Stomach (tissue), 4 donors: ENCODE measurements around the gene DHX57.

Source experiments
- CTCF ChIP-seq, 7 experiments: fragments of 450-650 bp in 4 of 7; fragments of 200-600 bp in 3 of 7; sonication (generic) in 3 of 7; IDR thresholded peaks; one replicate each; pipeline ENCODE4 v1.5.1; 2016 to 2019; ENCODE audit warnings: antibody characterized with exemption in 7 of 7, control low read depth in 2 of 7, mild to moderate bottlenecking in 1 of 7
- EP300 ChIP-seq: sonication (generic); formaldehyde crosslinking; IDR thresholded peaks from one replicate; pipeline ENCODE4 v1.6.1; 2017; ENCODE audit warnings: antibody characterized with exemption
- POLR2A ChIP-seq, 4 donors: fragments of 450-650 bp; IDR thresholded peaks; one replicate each; pipeline ENCODE4 v1.6.1; 2016; ENCODE audit warnings: antibody characterized with exemption in 4 of 4, control low read depth in 2 of 4, mild to moderate bottlenecking in 1 of 4, moderate library complexity in 1 of 4
- POLR2AphosphoS5 ChIP-seq, 3 donors: sonication (generic); formaldehyde crosslinking; IDR thresholded peaks; one replicate each; pipeline ENCODE4 v1.6.1; 2016; ENCODE audit warnings: antibody characterized with exemption in 3 of 3

- no peak for TF ChIP-seq CTCF (IDR thresholded peaks at IDR 0.05)
- TF ChIP-seq EP300, result no peak
- TF ChIP-seq POLR2A (IDR thresholded peaks at IDR 0.05), result no peak
- no peak for TF ChIP-seq POLR2AphosphoS5 (IDR thresholded peaks at IDR 0.05)
Observed at GRCh38 chr2:38922902-38923301, 47.2 kb upstream of the DHX57 start.
